ENCODE data around the gene ZNF428. TPM values are rescaled to one million over a fixed set of nuclear protein-coding genes. Genes with fewer than 3 reads are reported as not detected.
A peak's percentile ranks its signal among the peaks of the same experiment; 100 is the strongest.

The ZNF428 gene
- total and polyA plus RNA-seq, 11 donors = 25.1 to 64.5 (median 31.3) TPM

- 73 to 95% (median 92%) methylated on average over 5 of the region's 5 CpGs for WGBS, 4 donors
- intact Hi-C loops (cut with DNase I) = no loop called here
- DNase-seq (no peak), ATAC-seq (no peak)
- peaks cover 6 to 17% (median 11%) of the 10 kb centered on the region in 12 donors for H3K4me1 ChIP-seq
- H3K27me3 ChIP-seq = no peaks in the 10 kb centered on the region
- no peak overlapping the region for H3K27ac ChIP-seq
- TF ChIP-seq POLR2A (IDR thresholded peaks at IDR 0.05) (no peak), CTCF (IDR thresholded peaks at IDR 0.05) (no peak)
- H3K36me3 ChIP-seq = peaks cover 0 to 30% (median 14%) of the 10 kb centered on the region in 9 donors
- H3K9me3 ChIP-seq = no peaks in the 10 kb centered on the region
- no peak overlapping the region for H3K4me3 ChIP-seq
These were observed 49.1 kb downstream of the ZNF428 start for GRCh38 chr19:43570174-43570791.

- DNase-seq = no peak
- Histone ChIP-seq H3K36me3 (peaks cover 0 to 30% (median 14%) of the 10 kb centered on the region in 9 donors), H3K27ac (no peak overlapping the region), H3K4me3 (no peak overlapping the region), H3K9me3 (no peaks in the 10 kb centered on the region), H3K27me3 (no peaks in the 10 kb centered on the region), H3K4me1 (peaks cover 4 to 11% (median 8%) of the 10 kb centered on the region in 12 donors)
- intact Hi-C loops (cut with DNase I) = no loop called here
- no peak for TF ChIP-seq POLR2A (IDR thresholded peaks at IDR 0.05)
- TF ChIP-seq CTCF (IDR thresholded peaks at IDR 0.05) = no peak
- 92 to 94% (median 93%) methylated on average over 5 of the region's 5 CpGs for WGBS, 4 donors
- ATAC-seq = no peak
These were observed 49.8 kb downstream of the ZNF428 start for GRCh38 chr19:43569657-43570056.

- intact Hi-C loops (cut with DNase I) = loop anchor here in 1 of 10 donors (5.0 kb wide), 1 partner anchor 88 kb away; no protein-coding TSS in a partner anchor
- ATAC-seq = no peak
- Histone ChIP-seq H3K4me1 (peaks cover 0 to 30% (median 11%) of the 10 kb centered on the region in 12 donors), H3K36me3 (peaks cover 0 to 18% (median 13%) of the 10 kb centered on the region in 9 donors), H3K27ac (no peak overlapping the region), H3K4me3 (no peak overlapping the region), H3K9me3 (no peaks in the 10 kb centered on the region), H3K27me3 (no peaks in the 10 kb centered on the region)
- TF ChIP-seq POLR2A (IDR thresholded peaks at IDR 0.05) (no peak), CTCF (IDR thresholded peaks at IDR 0.05) (no peak)
- 71 to 78% (median 75%) methylated on average over 9 of the region's 9 CpGs for WGBS, 4 donors
- no peak for DNase-seq
These were observed 54.6 kb downstream of the ZNF428 start for GRCh38 chr19:43564800-43565199.

GRCh38 chr19:43563816-43564457, 55.5 kb downstream of the ZNF428 start:
- intact Hi-C loops (cut with DNase I) = loop anchor here in 1 of 10 donors (5.0 kb wide), 1 partner anchor 88 kb away; no protein-coding TSS in a partner anchor
- no peak for TF ChIP-seq POLR2A (IDR thresholded peaks at IDR 0.05)
- no peak for TF ChIP-seq CTCF (IDR thresholded peaks at IDR 0.05)
- Histone ChIP-seq H3K27me3 (no peaks in the 10 kb centered on the region), H3K27ac (peak overlapping the region in 3 of 12 donors; percentile 73 to 90 (median 79)), H3K36me3 (peaks cover 0 to 24% (median 16%) of the 10 kb centered on the region in 9 donors), H3K4me1 (peaks cover 0 to 30% (median 11%) of the 10 kb centered on the region in 12 donors), H3K4me3 (no peak overlapping the region), H3K9me3 (no peaks in the 10 kb centered on the region)
- ATAC-seq (no peak), DNase-seq (no peak)
- 81 to 87% (median 85%) methylated on average over 10 of the region's 10 CpGs for WGBS, 4 donors

Data from heart left ventricle (tissue), 16 donors.